Measurements from ENCODE around the gene TSPAN18.

Gene TSPAN18

GRCh38 chr11:44829838-44830237 is 103.1 kb downstream of the TSPAN18 start:
- no peak for DNase-seq

DNA sequence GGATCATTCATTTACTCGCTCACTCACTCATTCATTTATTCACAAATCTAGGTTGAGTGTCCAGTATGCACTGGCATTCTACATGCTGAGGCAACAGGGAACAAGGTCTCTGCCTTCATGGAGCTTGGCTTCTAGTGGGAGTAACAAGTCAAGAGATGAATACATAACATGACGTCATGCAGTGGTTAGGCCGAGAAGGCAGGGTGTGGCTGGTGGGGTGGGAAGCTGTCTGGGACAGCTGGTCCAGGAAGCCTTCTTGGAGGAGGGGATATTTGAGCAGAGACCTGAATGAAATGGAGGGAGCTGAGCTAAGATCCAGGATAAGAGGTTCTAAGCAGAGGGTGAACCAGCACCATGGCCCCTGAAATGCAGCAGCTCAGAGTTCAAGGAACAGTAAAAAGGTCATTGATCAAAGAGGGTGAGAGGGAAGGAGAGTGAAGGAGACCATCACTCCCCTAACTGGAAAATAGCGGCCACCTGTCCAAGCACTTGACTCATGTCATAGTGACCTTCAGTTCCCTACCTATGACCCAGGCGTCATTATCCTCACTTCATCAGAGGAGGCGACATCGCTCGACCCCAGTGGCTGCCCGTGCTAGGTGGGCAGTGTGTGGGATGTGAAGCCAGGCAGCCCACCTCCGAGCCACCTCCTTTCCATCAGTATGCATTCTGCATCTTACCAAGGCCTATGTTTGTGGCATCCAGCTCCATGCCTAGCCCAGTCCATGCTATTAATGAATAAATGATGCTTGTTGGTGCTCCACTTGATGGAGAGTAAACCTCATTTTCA is 105.0 kb downstream of the TSPAN18 start:
- no peak for DNase-seq

DNA sequence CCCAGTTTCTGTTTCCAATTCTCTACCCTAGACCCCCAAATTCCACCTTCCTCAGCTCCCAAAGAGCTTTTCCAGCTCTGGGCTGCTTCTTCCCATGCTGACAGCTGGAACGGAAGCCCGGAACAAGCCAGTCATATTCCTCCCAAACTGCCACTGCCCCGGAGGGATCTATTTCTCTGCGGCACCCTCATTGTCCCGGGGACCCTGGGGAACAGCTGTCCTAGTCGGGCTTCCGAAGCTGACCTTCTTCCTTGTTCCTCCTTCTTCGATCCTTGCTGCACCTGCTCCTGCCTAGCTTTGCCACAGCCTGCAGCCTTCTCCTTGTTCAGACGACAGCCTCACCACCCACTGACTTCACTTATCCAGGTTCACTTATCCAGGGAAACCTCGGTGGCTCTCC is 105.7 kb downstream of the TSPAN18 start:
- no peak for DNase-seq

- no peak for DNase-seq
These were observed 106.6 kb downstream of the TSPAN18 start for GRCh38 chr11:44833221-44833876.

DNA sequence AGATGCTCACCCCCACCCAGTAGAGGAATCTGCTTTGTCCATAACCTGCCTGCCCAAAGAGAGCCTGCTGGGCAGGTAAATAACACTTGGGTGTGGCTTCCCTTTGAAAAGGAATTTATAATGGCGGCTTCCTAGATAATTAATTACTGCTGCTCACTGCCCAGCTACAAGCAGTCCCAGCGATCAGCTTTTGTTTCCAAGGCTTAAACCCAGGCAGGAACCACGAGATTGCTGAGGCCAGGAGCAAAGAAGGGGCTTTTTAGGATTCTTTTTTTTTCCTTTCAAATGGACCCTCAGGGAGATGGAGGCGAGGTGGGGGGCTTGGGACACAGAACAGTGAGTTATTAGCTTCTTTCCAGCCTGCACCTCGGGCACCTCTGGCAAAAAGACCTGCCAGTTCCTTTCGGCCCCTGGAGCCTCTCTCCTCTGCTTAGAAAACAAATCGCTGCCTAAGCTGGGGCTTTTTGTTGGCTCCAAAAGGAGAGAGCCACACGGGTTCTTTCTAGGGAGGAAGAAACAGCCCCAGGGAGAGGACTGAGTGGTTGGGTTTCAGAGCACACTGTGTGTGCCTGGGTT is 107.2 kb downstream of the TSPAN18 start:
- no peak for DNase-seq

GRCh38 chr11:44834846-44835245 is 108.1 kb downstream of the TSPAN18 start:
- DNase-seq, result no peak

DNA sequence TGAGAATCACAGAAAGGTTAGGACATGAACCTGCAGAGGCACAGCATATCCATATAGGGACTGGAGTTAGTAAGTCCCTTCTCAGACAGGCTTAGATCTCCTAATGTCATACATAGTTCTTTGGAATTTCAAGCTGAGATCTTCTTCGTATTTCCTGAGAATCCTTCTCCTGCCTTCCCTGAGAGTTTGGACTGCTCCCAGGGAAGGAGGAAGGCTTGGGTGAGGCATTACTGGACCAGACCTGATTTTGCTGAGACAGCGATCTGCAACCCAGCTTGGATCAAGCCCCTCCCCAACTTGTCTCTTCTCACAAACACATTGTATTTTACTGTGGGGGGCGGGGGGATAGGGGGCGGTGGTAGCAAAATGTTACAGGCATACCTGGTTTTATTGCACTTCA is 108.5 kb downstream of the TSPAN18 start:
- DNase-seq, result no peak

DNA sequence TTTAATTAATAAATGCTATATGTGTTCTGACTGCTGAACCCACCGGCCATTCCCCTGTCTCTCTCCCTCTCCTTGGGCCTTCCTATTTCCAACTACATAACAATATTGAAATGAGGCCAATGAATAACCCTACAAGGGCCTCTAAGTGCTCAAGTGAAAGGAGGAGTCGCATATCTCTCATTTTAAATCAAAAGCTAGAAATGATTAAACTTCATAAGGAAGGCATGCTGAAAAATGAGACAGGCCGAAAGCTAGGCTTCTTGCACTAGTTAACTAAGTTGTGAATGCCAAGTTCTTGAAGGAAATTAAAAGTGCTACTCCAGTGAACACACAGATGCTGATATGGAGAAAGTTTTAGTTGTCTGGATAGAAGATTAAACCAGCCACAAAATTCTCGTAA is 109.2 kb downstream of the TSPAN18 start:
- no peak for DNase-seq

DNA sequence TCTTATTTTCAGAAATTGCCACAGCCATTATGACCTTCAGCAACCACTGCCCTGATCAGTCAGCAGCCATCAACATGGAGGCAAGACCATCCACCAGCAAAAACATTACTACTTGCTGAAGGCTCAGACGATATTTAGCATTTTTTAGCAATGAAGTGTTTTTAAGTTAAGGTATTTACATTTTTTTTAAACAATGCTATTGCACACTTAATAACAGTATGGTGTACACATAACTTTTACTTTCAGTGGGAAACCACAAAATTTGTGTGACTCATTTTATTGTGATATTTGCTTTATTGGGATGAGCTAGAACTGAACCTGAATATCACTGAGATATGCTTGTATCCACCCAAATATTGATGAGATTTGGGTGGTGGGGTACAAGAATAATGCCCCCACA is 110.9 kb downstream of the TSPAN18 start:
- DNase-seq, result no peak

DNA sequence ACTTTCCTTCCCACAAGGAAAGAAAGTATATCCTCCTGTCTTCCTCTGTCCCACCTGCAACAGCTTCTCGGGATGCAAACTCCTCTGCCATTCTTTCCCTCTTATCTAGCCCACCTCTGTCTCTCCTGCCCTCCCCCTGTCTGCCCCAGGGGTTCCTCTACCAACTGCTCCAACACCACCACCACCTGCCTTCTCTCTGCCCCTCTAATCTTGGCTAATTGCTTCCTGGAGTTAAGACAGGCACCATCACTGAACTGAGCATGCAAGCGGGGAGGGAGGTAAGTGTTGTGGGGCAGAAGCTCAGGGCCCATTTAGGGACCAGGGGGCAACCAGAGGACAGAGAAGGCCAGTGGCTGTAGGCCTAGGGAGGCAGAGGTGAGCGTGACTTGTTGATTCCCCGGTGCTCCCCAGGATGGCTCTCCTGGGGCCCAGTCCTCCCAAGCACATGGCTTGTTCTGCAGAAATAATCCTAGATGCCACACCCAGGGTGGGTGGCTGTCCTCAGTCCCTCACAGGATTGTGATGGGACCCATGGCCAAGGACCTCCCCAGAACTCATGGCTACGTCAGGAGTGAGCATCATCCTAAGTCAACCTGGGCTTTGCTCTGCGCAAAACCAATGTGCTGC is 112.8 kb downstream of the TSPAN18 start:
- no peak for DNase-seq

GRCh38 chr11:44840085-44840478 is 113.3 kb downstream of the TSPAN18 start:
- DNase-seq, result no peak

GRCh38 chr11:44840521-44841251 is 113.9 kb downstream of the TSPAN18 start:
- no peak for DNase-seq

DNA sequence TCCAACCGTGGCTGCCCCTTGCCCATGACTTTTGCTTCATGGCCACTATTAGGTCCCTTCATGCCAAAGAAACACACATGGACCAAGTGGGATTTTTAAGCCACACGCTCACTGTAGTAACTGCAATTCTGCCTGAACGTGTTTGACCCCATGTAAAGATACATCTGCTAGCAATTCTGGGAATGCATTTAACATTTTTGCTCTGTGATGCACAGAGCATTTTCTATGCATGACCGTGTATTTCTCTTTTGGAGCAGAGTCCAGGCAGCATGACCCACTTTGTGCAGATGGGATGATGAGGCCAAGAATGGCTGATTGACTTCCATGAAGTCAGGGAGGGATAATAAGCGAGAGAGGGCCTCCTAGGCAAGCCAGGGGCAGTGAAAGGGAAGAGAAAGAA is 115.5 kb downstream of the TSPAN18 start:
- DNase-seq, result no peak

DNA sequence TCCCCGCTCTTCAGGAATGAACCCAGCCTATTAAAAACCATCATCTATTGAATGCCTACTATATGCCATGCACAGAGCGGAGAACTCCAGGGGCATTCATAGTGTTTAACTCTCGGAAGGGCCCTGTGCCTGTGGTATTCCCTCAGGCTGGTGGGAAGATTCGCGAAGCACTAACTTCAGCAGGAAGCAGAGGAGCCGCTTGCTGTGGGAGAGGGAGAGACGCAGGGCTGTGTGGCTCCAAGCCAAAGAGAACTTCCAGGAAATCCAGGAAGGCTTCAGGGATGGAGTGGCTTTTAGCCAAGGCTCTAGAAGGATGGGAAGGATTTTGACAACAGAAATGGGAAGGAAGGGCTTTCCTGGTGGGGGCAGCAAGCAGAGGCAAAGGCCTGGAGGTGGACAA is 120.1 kb downstream of the TSPAN18 start:
- no peak for DNase-seq

GRCh38 chr11:44847316-44847715 is 120.6 kb downstream of the TSPAN18 start:
- DNase-seq, result no peak

- DNase-seq, result no peak
These were observed 121.6 kb downstream of the TSPAN18 start for GRCh38 chr11:44848203-44848962.

- DNase-seq, result no peak
These were observed 122.2 kb downstream of the TSPAN18 start for GRCh38 chr11:44848963-44849350.

DNA sequence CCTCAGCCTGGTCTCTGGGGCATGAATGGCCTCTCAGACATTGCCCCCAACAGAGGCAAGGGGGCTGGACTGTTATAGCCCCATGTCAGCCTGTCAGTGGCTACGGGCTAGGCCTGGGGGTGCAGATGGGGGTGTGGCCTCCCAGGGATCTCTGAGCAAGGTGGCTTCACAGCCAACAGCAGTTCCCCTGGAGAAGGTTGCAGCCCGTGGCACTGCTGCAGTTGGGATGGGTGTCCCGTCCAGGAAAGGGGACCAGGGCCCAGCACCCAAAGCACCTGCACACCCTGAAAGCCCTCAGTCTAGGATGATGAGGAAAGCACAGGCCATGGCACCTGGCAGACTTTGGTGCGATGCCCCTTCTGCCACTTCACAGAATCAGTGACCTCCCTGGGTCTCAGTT is 122.7 kb downstream of the TSPAN18 start:
- DNase-seq, result no peak

- no peak for DNase-seq
These were observed 123.2 kb downstream of the TSPAN18 start for GRCh38 chr11:44849922-44850321.

- DNase-seq, result no peak
These were observed 124.7 kb downstream of the TSPAN18 start for GRCh38 chr11:44851496-44851895.

DNA sequence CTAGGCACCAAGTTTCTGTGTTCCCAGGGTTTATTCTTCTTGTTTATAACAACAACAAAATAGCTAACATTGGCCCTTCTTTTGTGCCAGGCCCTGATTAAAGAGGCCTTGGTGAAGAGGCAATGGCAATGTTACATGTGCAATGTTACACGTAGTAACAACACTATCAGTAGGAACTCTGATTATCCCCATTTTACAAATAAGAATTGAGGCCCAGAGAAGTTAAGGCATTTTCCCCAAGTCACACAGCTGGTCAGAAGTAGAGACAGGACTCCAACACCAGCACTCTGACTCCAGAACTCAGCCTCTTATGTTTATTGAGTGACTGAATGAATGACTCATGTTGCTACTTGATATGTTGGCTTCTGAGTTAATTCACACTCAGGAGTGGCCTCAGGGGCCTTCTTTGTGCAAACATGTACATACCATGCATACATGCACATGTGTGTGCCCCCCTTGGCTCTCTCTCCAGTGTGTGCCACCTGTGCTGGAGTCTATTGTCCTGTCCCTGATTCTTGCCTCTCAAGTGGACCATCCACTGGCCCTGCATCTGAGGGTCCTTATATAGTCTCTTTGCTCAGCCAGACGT is 125.5 kb downstream of the TSPAN18 start:
- DNase-seq, result no peak

GRCh38 chr11:44852952-44853351 is 126.2 kb downstream of the TSPAN18 start:
- DNase-seq, result no peak

Measured in activated CD8-positive, alpha-beta memory T cell treated with anti-CD3 and anti-CD28 coated beads, Interleukin-2, amount 50 U/mL, for 4 hours (primary cell).